Spleen (tissue), 7 donors: Measurements from ENCODE around the gene TEFM.

Experiments used
- CTCF ChIP-seq, 11 experiments: fragments of 200-600 bp in 7 of 11; fragments of 450-650 bp in 4 of 11; sonication (generic) in 4 of 11; IDR thresholded peaks in 8 of 11; conservative IDR thresholded peaks in 3 of 11; 1 replicate in 7 of 11; 2 replicates in 4 of 11; pipeline versions ENCODE4 v1.4.0 to v1.8.0; 2016 to 2021; ENCODE audit warnings: antibody characterized with exemption in 11 of 11, inconsistent platforms in 4 of 11, mild to moderate bottlenecking in 1 of 11
- POLR2AphosphoS5 ChIP-seq, 3 donors: sonication (generic); formaldehyde crosslinking; IDR thresholded peaks; one replicate each; pipeline ENCODE4 v1.5.1; 2017; ENCODE audit warnings: antibody characterized with exemption in 3 of 3
- donor health status: DM: no; HTN: no; CAD: no; lungs with moderate emphysema.
- donor health status: DM: no; HTN: no; CAD: no.
- donor health status: DM: no; HTN: no; CAD: no.

- TF ChIP-seq CTCF (IDR thresholded peaks at IDR 0.05 in 8 of 11, conservative IDR thresholded peaks at IDR 0.05 in 3 of 11), result no peak
- no peak for TF ChIP-seq POLR2AphosphoS5 (IDR thresholded peaks at IDR 0.05)
Measured at GRCh38 chr17:30927756-30928155, 21.7 kb upstream of the TEFM start.
